Measurements from ENCODE around the gene C21orf91.

The C21orf91 gene

DNA sequence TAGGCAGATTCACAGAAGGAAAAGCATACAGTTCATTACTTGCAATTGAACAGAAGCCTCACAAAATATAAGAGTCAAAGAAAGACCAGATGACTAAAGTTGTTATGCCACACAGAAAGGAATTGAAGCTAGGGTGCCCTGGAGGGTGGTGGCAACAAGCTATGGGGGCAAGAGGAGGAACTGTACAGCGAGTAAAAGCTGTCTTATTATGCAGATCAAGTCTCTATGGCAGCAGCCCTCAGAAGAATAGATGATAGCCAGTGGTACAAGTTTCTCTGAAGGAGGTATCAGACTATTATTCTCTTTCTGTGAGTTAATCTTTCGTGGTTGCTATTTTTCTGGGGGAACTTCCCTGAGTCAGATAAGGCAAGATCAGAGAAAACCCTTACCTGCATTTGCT, 72.2 kb downstream of the C21orf91 start:
- no peaks in the 10 kb centered on the region for H3K27me3 Mint-ChIP-seq
- no peaks in the 10 kb centered on the region for H3K36me3 Mint-ChIP-seq
- ATAC-seq (ENCODE audit: low read depth) (no peak), DNase-seq (ENCODE audit: low spot score in 2 of 2) (no peak)
- no peak overlapping the region for H3K27ac Mint-ChIP-seq
- peaks cover 2% of the 10 kb centered on the region for H3K4me1 Mint-ChIP-seq
- H3K4me3 Mint-ChIP-seq: no peak overlapping the region
- H3K9me3 Mint-ChIP-seq: peaks cover 2% of the 10 kb centered on the region

GRCh38 chr21:17745086-17745485, 74.1 kb downstream of the C21orf91 start:
- no peak for DNase-seq (ENCODE audit: low spot score in 2 of 2)
- H3K9me3 Mint-ChIP-seq: peaks cover 2% of the 10 kb centered on the region
- no peak overlapping the region for H3K27ac Mint-ChIP-seq
- H3K27me3 Mint-ChIP-seq: no peaks in the 10 kb centered on the region
- ATAC-seq (ENCODE audit: low read depth): no peak
- peaks cover 2% of the 10 kb centered on the region for H3K4me1 Mint-ChIP-seq
- no peak overlapping the region for H3K4me3 Mint-ChIP-seq
- H3K36me3 Mint-ChIP-seq: no peaks in the 10 kb centered on the region

DNA sequence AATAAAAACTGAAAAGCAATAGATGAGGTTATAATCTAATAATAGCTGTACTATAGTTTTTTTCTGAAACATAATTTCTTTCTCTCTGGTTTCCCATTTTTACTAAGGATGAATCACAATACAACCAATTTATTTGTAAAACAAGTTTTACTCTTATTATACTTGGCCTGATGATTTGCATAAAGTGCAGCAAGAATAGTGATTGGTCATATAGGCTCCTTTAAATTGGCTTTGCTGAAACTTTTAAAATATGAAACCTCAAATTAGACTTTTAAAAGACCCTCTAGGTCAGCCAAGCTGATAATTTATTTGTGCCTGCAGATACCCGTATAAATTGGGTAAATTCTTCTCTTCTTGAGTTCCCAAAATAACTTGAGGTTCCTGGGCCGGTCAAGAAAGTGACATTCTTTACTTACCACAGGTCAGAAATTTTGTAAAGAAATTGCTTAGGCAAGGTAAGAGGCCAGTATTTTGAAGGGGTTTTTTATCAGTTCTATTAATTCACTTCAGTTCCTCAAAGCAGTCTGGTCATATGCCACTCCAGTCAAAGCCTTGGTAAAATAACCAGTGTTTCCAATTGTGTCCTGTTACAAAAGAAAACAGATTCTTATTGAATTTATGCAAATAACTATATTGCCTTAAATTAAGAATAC, 76.1 kb downstream of the C21orf91 start:
- Mint-ChIP-seq H3K27me3 (no peaks in the 10 kb centered on the region), H3K4me3 (no peak overlapping the region), H3K4me1 (peaks cover 2% of the 10 kb centered on the region), H3K9me3 (no peaks in the 10 kb centered on the region), H3K27ac (no peak overlapping the region), H3K36me3 (no peaks in the 10 kb centered on the region)
- DNase-seq (ENCODE audit: low spot score in 2 of 2) (no peak), ATAC-seq (ENCODE audit: low read depth) (no peak)

DNA sequence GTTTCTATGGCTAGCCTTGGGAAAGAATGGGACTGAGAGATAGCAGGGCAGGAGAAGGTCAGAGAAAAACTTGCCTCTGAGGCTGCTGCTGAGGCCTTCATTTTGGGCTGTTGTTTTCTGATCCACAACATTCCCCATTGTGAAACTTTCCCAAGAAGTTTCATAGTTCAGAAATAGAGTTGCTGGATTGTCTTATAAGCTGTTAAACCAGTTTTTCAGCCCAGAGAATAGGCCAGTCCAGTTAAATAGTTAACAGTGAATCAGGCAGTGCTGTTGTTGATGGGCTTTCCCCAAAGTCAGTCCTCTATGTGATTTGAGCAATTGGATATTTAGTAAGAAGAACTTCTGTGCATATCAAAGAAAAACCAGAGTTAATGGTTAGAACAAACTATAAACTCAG, 77.0 kb downstream of the C21orf91 start:
- peaks cover 2% of the 10 kb centered on the region for H3K4me1 Mint-ChIP-seq
- no peak for ATAC-seq (ENCODE audit: low read depth)

More for the DNA sequence above, 77.0 kb downstream of the C21orf91 start:
- Mint-ChIP-seq H3K27ac (no peak overlapping the region), H3K4me3 (no peak overlapping the region), H3K36me3 (no peaks in the 10 kb centered on the region), H3K27me3 (no peaks in the 10 kb centered on the region), H3K9me3 (no peaks in the 10 kb centered on the region)
- no peak for DNase-seq (ENCODE audit: low spot score in 2 of 2)

Measured in memory B cell (primary cell).